GM18858 (cell line): ENCODE data around the gene U2SURP.
A peak's percentile ranks its signal among the peaks of the same experiment; 100 is the strongest.
"Not testable (repeated sequence)": the region's sequence is repeated elsewhere in the genome, so short reads cannot be mapped to it uniquely, and the experiment has no call there.

Experiments
- ATAC-seq: cut with Tn5 transposase; IDR thresholded peaks from one replicate; pipeline ENCODE4 v1.9.1; 2021; ENCODE audit not compliant: unreplicated experiment

U2SURP gene

GRCh38 chr3:142976621-142977398 lies 24.6 kb upstream of the U2SURP start:
- ATAC-seq = no peak

- no peak for ATAC-seq
Measured at GRCh38 chr3:142977399-142977728, 24.0 kb upstream of the U2SURP start.

- no peak for ATAC-seq
Measured at GRCh38 chr3:142981108-142981507, 20.3 kb upstream of the U2SURP start.

- ATAC-seq = no peak
Measured at GRCh38 chr3:142982038-142982773, 19.2 kb upstream of the U2SURP start.

GRCh38 chr3:142983318-142983717 lies 18.1 kb upstream of the U2SURP start:
- ATAC-seq = no peak

GRCh38 chr3:142984255-142984654 lies 17.1 kb upstream of the U2SURP start:
- no peak for ATAC-seq

- ATAC-seq = no peak
Measured at GRCh38 chr3:142987080-142987700, 14.2 kb upstream of the U2SURP start.

GRCh38 chr3:142987707-142988106 lies 13.7 kb upstream of the U2SURP start:
- ATAC-seq = peak; percentile 67

- ATAC-seq = not testable (repeated sequence)
Measured at GRCh38 chr3:142988221-142988620, 13.1 kb upstream of the U2SURP start.

- not testable (repeated sequence) for ATAC-seq
Measured at GRCh38 chr3:142988826-142989225, 12.5 kb upstream of the U2SURP start.

- ATAC-seq = no peak
Measured at GRCh38 chr3:142990721-142991120, 10.6 kb upstream of the U2SURP start.

- no peak for ATAC-seq
Measured at GRCh38 chr3:142992323-142992722, 9.0 kb upstream of the U2SURP start.

- peak; percentile 76 for ATAC-seq
Measured at GRCh38 chr3:142993958-142994442, 7.4 kb upstream of the U2SURP start.

- no peak for ATAC-seq
Measured at GRCh38 chr3:142997330-142997729, 4.0 kb upstream of the U2SURP start.

GRCh38 chr3:142998439-142998838 lies 2.9 kb upstream of the U2SURP start:
- no peak for ATAC-seq

GRCh38 chr3:142999881-143000280 lies 1.5 kb upstream of the U2SURP start:
- ATAC-seq = no peak

- ATAC-seq = no peak
Measured at GRCh38 chr3:143000528-143000927, 842 bp upstream of the U2SURP start.

GRCh38 chr3:143001034-143001368 lies 369 bp upstream of the U2SURP start:
- ATAC-seq = peak; percentile 63

GRCh38 chr3:143002083-143002712 lies 828 bp downstream of the U2SURP start:
- ATAC-seq = no peak

GRCh38 chr3:143002727-143003126 lies 1.4 kb downstream of the U2SURP start:
- ATAC-seq = no peak

- no peak for ATAC-seq
Measured at GRCh38 chr3:143004823-143005222, 3.5 kb downstream of the U2SURP start.

GRCh38 chr3:143010024-143010423 lies 8.7 kb downstream of the U2SURP start:
- no peak for ATAC-seq
